NK-92 (cell line): ENCODE data around the gene DNAJC24.

Experiments used
- DNase-seq: peaks from one replicate; lab custom pipeline; 2025; ENCODE audit not compliant: unreplicated experiment; lab: John Stamatoyannopoulos, UW

DNAJC24 gene

GRCh38 chr11:31480930-31481329 is 111.3 kb downstream of the DNAJC24 start:
- DNase-seq: no peak
